CD14-positive monocyte (primary cell): Measurements from ENCODE around the gene FEZ2. TPM values are rescaled to one million over a fixed set of nuclear protein-coding genes. Genes with fewer than 3 reads are reported as not detected.

Experiments used
- DNase-seq, 3 donors: peaks; one replicate each; pipeline ENCODE4 v3.0.0-alpha.2; 2011 to 2022
- H2AFZ ChIP-seq: 2 replicates; pipeline ENCODE4 v1.6.0; 2012; ENCODE audit warnings: mild to moderate bottlenecking, low read depth, low read length, inconsistent platforms; ENCODE audit not compliant: insufficient read depth, poor library complexity, severe bottlenecking
- H3K27ac ChIP-seq, 2 donors: 1 replicate in 1 of 2; 2 replicates in 1 of 2; pipeline ENCODE4 v1.5.1; 2012 to 2013; ENCODE audit warnings: low read length in 2 of 2, control low read depth in 1 of 2, inconsistent platforms in 1 of 2, low read depth in 1 of 2, mild to moderate bottlenecking in 1 of 2
- H3K27me3 ChIP-seq, 2 donors: one replicate each; pipeline versions ENCODE4 v1.6.0 to v1.6.1; 2011 to 2013; ENCODE audit warnings: low read length in 2 of 2; ENCODE audit not compliant: control insufficient read depth in 2 of 2, insufficient read depth in 2 of 2
- H3K36me3 ChIP-seq, 2 donors: replicated peaks in 1 of 2; 1 replicate in 1 of 2; 2 replicates in 1 of 2; pipeline versions ENCODE4 v1.5.1 to v1.6.1; 2012 to 2013; ENCODE audit warnings: low read length in 2 of 2, control low read depth in 1 of 2, inconsistent platforms in 1 of 2, mild to moderate bottlenecking in 1 of 2; ENCODE audit not compliant: insufficient read depth in 2 of 2, control insufficient read depth in 1 of 2
- H3K4me1 ChIP-seq, 2 donors: 1 replicate in 1 of 2; 2 replicates in 1 of 2; pipeline versions ENCODE4 v1.5.1 to v1.6.1; 2012 to 2013; ENCODE audit warnings: low read length in 2 of 2, control low read depth in 1 of 2, inconsistent platforms in 1 of 2, mild to moderate bottlenecking in 1 of 2, moderate library complexity in 1 of 2; ENCODE audit not compliant: insufficient read depth in 2 of 2, control insufficient read depth in 1 of 2
- H3K4me2 ChIP-seq: replicated peaks from 2 replicates; pipeline ENCODE3; 2012; ENCODE audit warnings: low read length, moderate library complexity, mild to moderate bottlenecking; ENCODE audit not compliant: poor library complexity, severe bottlenecking; ENCODE audit errors: extremely low read depth
- H3K4me3 ChIP-seq, 3 experiments: fragments of 200-600 bp in 1 of 3; sonication (generic) in 1 of 3; replicated peaks in 1 of 3; 1 replicate in 2 of 3; 2 replicates in 1 of 3; pipeline ENCODE4 v1.5.1; 2011 to 2013; ENCODE audit warnings: low read length in 3 of 3, mild to moderate bottlenecking in 3 of 3, control low read depth in 2 of 3, low read depth in 2 of 3, inconsistent platforms in 1 of 3, moderate library complexity in 1 of 3
- H3K79me2 ChIP-seq: 2 replicates; pipeline ENCODE4 v1.6.0; 2012; ENCODE audit warnings: mild to moderate bottlenecking, control low read depth, inconsistent platforms, low read length, moderate library complexity; ENCODE audit not compliant: insufficient read depth
- H3K9ac ChIP-seq: 2 replicates; pipeline ENCODE4 v1.6.0; 2017; ENCODE audit warnings: low read length, mild to moderate bottlenecking; ENCODE audit not compliant: insufficient read depth, poor library complexity, severe bottlenecking
- H3K9me3 ChIP-seq, 2 donors: replicated peaks in 1 of 2; 1 replicate in 1 of 2; 2 replicates in 1 of 2; pipeline versions ENCODE4 v1.5.1 to v1.6.1; 2012 to 2013; ENCODE audit warnings: low read length in 2 of 2, control low read depth in 1 of 2; ENCODE audit not compliant: control insufficient read depth in 1 of 2, insufficient read depth in 1 of 2
- H4K20me1 ChIP-seq: 2 replicates; pipeline ENCODE4 v1.6.0; 2012; ENCODE audit warnings: mild to moderate bottlenecking, low read length, control low read depth, moderate library complexity; ENCODE audit not compliant: insufficient read depth
- H3K27ac Mint-ChIP-seq, 7 donors: one replicate each; pipeline ENCODE4 v1.8.0; 2020; ENCODE audit warnings: mild to moderate bottlenecking in 7 of 7, mixed read lengths in 7 of 7, moderate library complexity in 6 of 7, inconsistent platforms in 2 of 7
- H3K27me3 Mint-ChIP-seq, 3 donors: one replicate each; pipeline ENCODE4 v1.8.0; 2021 to 2022; ENCODE audit warnings: low read depth in 3 of 3, mild to moderate bottlenecking in 3 of 3, mixed read lengths in 3 of 3, moderate library complexity in 3 of 3, inconsistent platforms in 1 of 3
- H3K36me3 Mint-ChIP-seq, 2 donors: one replicate each; pipeline ENCODE4 v1.8.0; 2020; ENCODE audit warnings: mixed read lengths in 2 of 2, inconsistent platforms in 1 of 2, mild to moderate bottlenecking in 1 of 2
- H3K4me1 Mint-ChIP-seq: one replicate; pipeline ENCODE4 v1.8.0; 2020; ENCODE audit warnings: mild to moderate bottlenecking, mixed read lengths
- H3K4me3 Mint-ChIP-seq, 2 donors: one replicate each; pipeline ENCODE4 v1.8.0; 2020; ENCODE audit warnings: mild to moderate bottlenecking in 2 of 2, mixed read lengths in 2 of 2, moderate library complexity in 1 of 2
- H3K9me3 Mint-ChIP-seq, 7 donors: one replicate each; pipeline ENCODE4 v1.8.0; 2020 to 2022; ENCODE audit warnings: mixed read lengths in 7 of 7, mild to moderate bottlenecking in 6 of 7, moderate library complexity in 6 of 7, inconsistent platforms in 2 of 7
- WGBS: methylation state at CpG from one replicate; pipeline ENCODE4 v1.1.5; 2013; ENCODE audit warnings: missing lambda C conversion rate; ENCODE audit not compliant: insufficient coverage; 5-methylcytosine and 5-hydroxymethylcytosine counted together
- intact Hi-C, 2 donors: fragments of 100-400 bp; cut with micrococcal nuclease; formaldehyde crosslinking; loops; one replicate each; pipeline versions ENCODE4 v1.15.0 to v1.15.1; 2023
- polyA plus RNA-seq, 3 donors: library from polyadenylated mRNA; depleted of rRNA in 1 of 3; unstranded in 2 of 3; stranded (reverse) in 1 of 3; fragments of 300-500 nt in 2 of 3; fragments of >200 nt in 1 of 3; fragmentation: Illumina TruSeq in 2 of 3; gene quantifications; 1 replicate in 2 of 3; 2 replicates in 1 of 3; pipeline ENCODE4 v1.2.3, GENCODE V29; 2012 to 2021
- TF ChIP-seq, protein P1 (sequence below): fragments of 200-600 bp; IDR thresholded peaks from one replicate; pipeline ENCODE4 v1.8.0; 2022; ENCODE audit warnings: antibody characterized with exemption, mild to moderate bottlenecking

Gene FEZ2
- polyA plus RNA-seq, 3 donors = 6.9 to 15.6 (median 8.7) TPM

DNA sequence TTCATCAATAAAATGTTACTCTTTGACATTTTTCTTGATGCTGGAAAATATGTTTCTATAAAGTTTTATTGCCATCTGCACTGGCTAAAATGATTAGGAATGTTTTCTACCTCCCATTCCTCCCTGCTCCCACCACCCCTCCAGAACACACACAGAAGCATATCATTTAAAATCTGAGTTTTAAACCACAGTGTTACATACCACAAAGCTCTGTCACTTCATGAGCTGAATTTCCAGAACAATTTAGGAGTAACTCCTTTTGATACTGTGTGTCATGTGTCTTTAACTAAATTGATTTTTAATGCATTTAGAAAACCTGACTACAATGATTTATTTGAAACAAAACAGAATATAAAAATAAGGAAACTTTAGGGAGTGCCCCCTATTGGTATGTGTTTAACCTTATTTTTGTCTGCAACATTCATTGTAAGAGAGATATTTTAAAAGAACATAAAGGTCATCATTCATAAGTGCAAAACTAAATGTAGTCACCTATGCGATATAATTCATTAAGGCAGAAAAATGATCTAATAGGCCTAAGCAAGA, 52.0 kb downstream of the FEZ2 start:
- intact Hi-C loops = no loop called here
- H3K4me1 Mint-ChIP-seq = peaks cover 2% of the 10 kb centered on the region
- no CpG with 5 or more reads among the region's 1 CpG for WGBS
- no peaks in the 10 kb centered on the region for H3K27me3 Mint-ChIP-seq
- Histone ChIP-seq H2AFZ (no peak overlapping the region), H3K4me3 (no peak overlapping the region), H3K79me2 (no peaks in the 10 kb centered on the region), H4K20me1 (no peaks in the 10 kb centered on the region), H3K27ac (no peak overlapping the region), H3K4me2 (no peak overlapping the region), H3K36me3 (peaks cover 24 to 74% of the 10 kb centered on the region in 2 donors), H3K9ac (no peak overlapping the region), H3K27me3 (no peaks in the 10 kb centered on the region), H3K9me3 (no peaks in the 10 kb centered on the region), H3K4me1 (no peaks in the 10 kb centered on the region)
- H3K36me3 Mint-ChIP-seq = peaks cover 62 to 63% of the 10 kb centered on the region in 2 donors
- H3K27ac Mint-ChIP-seq = no peak overlapping the region
- H3K9me3 Mint-ChIP-seq = no peaks in the 10 kb centered on the region
- no peak overlapping the region for H3K4me3 Mint-ChIP-seq
- TF ChIP-seq, protein P1, sequence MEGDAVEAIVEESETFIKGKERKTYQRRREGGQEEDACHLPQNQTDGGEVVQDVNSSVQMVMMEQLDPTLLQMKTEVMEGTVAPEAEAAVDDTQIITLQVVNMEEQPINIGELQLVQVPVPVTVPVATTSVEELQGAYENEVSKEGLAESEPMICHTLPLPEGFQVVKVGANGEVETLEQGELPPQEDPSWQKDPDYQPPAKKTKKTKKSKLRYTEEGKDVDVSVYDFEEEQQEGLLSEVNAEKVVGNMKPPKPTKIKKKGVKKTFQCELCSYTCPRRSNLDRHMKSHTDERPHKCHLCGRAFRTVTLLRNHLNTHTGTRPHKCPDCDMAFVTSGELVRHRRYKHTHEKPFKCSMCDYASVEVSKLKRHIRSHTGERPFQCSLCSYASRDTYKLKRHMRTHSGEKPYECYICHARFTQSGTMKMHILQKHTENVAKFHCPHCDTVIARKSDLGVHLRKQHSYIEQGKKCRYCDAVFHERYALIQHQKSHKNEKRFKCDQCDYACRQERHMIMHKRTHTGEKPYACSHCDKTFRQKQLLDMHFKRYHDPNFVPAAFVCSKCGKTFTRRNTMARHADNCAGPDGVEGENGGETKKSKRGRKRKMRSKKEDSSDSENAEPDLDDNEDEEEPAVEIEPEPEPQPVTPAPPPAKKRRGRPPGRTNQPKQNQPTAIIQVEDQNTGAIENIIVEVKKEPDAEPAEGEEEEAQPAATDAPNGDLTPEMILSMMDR = no peak
- no peak for DNase-seq

DNA sequence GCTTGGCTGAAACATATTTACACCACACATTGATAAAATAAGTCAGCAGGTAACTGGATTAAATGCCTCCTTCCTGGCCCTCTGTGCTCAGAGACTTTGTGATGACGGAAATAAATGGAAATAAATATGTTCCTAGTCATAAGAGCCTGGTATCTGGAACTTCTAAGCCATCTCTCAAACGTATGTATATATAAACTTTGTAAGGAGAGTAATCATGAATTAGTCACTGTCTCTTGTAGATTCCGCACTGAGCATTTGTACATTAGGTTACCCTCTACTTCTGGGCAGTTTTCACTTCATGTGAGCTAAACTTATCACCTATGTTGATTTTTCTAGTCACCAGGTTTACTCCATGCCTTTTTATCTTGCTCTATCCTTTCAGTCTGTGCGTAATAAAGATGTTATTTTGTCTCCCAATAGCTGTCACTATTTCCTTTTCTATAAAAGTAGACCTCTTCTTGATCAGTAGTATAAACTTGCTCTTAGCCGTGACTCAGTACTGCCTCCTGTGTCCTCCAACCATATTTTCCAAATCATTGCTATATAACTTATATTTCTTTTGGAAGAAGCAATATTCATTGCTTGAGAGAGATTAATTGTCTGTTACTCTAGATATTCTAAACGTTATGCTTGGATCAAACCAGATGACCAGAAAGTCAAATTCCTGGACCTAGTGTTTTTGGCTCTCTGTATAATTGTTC, 53.2 kb downstream of the FEZ2 start:
- Histone ChIP-seq H3K4me1 (no peaks in the 10 kb centered on the region), H3K79me2 (no peaks in the 10 kb centered on the region), H3K4me2 (no peak overlapping the region), H3K27me3 (no peaks in the 10 kb centered on the region), H3K9ac (no peak overlapping the region), H3K4me3 (no peak overlapping the region), H3K27ac (no peak overlapping the region), H3K9me3 (no peaks in the 10 kb centered on the region), H3K36me3 (peaks cover 15 to 63% of the 10 kb centered on the region in 2 donors), H2AFZ (no peak overlapping the region), H4K20me1 (no peaks in the 10 kb centered on the region)
- no CpG with 5 or more reads among the region's 6 CpGs for WGBS
- no peak for DNase-seq
- no peak overlapping the region for H3K4me3 Mint-ChIP-seq
- no peaks in the 10 kb centered on the region for H3K27me3 Mint-ChIP-seq
- H3K9me3 Mint-ChIP-seq = no peaks in the 10 kb centered on the region
- H3K27ac Mint-ChIP-seq = no peak overlapping the region
- intact Hi-C loops = no loop called here
- TF ChIP-seq, protein P1 = no peak
- H3K4me1 Mint-ChIP-seq = peaks cover 2% of the 10 kb centered on the region
- peaks cover 58% of the 10 kb centered on the region in 2 donors for H3K36me3 Mint-ChIP-seq
